CD14-positive monocyte (primary cell): ENCODE data around the gene OBSCN. TPM values are rescaled to one million over a fixed set of nuclear protein-coding genes. Genes with fewer than 3 reads are reported as not detected.
A peak's percentile ranks its signal among the peaks of the same experiment; 100 is the strongest.

Experiments
- DNase-seq, 3 donors: peaks; one replicate each; pipeline ENCODE4 v3.0.0-alpha.2; 2011 to 2022
- H2AFZ ChIP-seq: 2 replicates; pipeline ENCODE4 v1.6.0; 2012; ENCODE audit warnings: mild to moderate bottlenecking, low read depth, low read length, inconsistent platforms; ENCODE audit not compliant: insufficient read depth, poor library complexity, severe bottlenecking
- H3K27ac ChIP-seq, 2 donors: 1 replicate in 1 of 2; 2 replicates in 1 of 2; pipeline ENCODE4 v1.5.1; 2012 to 2013; ENCODE audit warnings: low read length in 2 of 2, control low read depth in 1 of 2, inconsistent platforms in 1 of 2, low read depth in 1 of 2, mild to moderate bottlenecking in 1 of 2
- H3K27me3 ChIP-seq, 2 donors: one replicate each; pipeline versions ENCODE4 v1.6.0 to v1.6.1; 2011 to 2013; ENCODE audit warnings: low read length in 2 of 2; ENCODE audit not compliant: control insufficient read depth in 2 of 2, insufficient read depth in 2 of 2
- H3K36me3 ChIP-seq, 2 donors: replicated peaks in 1 of 2; 1 replicate in 1 of 2; 2 replicates in 1 of 2; pipeline versions ENCODE4 v1.5.1 to v1.6.1; 2012 to 2013; ENCODE audit warnings: low read length in 2 of 2, control low read depth in 1 of 2, inconsistent platforms in 1 of 2, mild to moderate bottlenecking in 1 of 2; ENCODE audit not compliant: insufficient read depth in 2 of 2, control insufficient read depth in 1 of 2
- H3K4me1 ChIP-seq, 2 donors: 1 replicate in 1 of 2; 2 replicates in 1 of 2; pipeline versions ENCODE4 v1.5.1 to v1.6.1; 2012 to 2013; ENCODE audit warnings: low read length in 2 of 2, control low read depth in 1 of 2, inconsistent platforms in 1 of 2, mild to moderate bottlenecking in 1 of 2, moderate library complexity in 1 of 2; ENCODE audit not compliant: insufficient read depth in 2 of 2, control insufficient read depth in 1 of 2
- H3K4me2 ChIP-seq: replicated peaks from 2 replicates; pipeline ENCODE3; 2012; ENCODE audit warnings: low read length, moderate library complexity, mild to moderate bottlenecking; ENCODE audit not compliant: poor library complexity, severe bottlenecking; ENCODE audit errors: extremely low read depth
- H3K4me3 ChIP-seq, 3 experiments: fragments of 200-600 bp in 1 of 3; sonication (generic) in 1 of 3; replicated peaks in 1 of 3; 1 replicate in 2 of 3; 2 replicates in 1 of 3; pipeline ENCODE4 v1.5.1; 2011 to 2013; ENCODE audit warnings: low read length in 3 of 3, mild to moderate bottlenecking in 3 of 3, control low read depth in 2 of 3, low read depth in 2 of 3, inconsistent platforms in 1 of 3, moderate library complexity in 1 of 3
- H3K79me2 ChIP-seq: 2 replicates; pipeline ENCODE4 v1.6.0; 2012; ENCODE audit warnings: mild to moderate bottlenecking, control low read depth, inconsistent platforms, low read length, moderate library complexity; ENCODE audit not compliant: insufficient read depth
- H3K9ac ChIP-seq: 2 replicates; pipeline ENCODE4 v1.6.0; 2017; ENCODE audit warnings: low read length, mild to moderate bottlenecking; ENCODE audit not compliant: insufficient read depth, poor library complexity, severe bottlenecking
- H3K9me3 ChIP-seq, 2 donors: replicated peaks in 1 of 2; 1 replicate in 1 of 2; 2 replicates in 1 of 2; pipeline versions ENCODE4 v1.5.1 to v1.6.1; 2012 to 2013; ENCODE audit warnings: low read length in 2 of 2, control low read depth in 1 of 2; ENCODE audit not compliant: control insufficient read depth in 1 of 2, insufficient read depth in 1 of 2
- H4K20me1 ChIP-seq: 2 replicates; pipeline ENCODE4 v1.6.0; 2012; ENCODE audit warnings: mild to moderate bottlenecking, low read length, control low read depth, moderate library complexity; ENCODE audit not compliant: insufficient read depth
- H3K27ac Mint-ChIP-seq, 7 donors: one replicate each; pipeline ENCODE4 v1.8.0; 2020; ENCODE audit warnings: mild to moderate bottlenecking in 7 of 7, mixed read lengths in 7 of 7, moderate library complexity in 6 of 7, inconsistent platforms in 2 of 7
- H3K27me3 Mint-ChIP-seq, 3 donors: one replicate each; pipeline ENCODE4 v1.8.0; 2021 to 2022; ENCODE audit warnings: low read depth in 3 of 3, mild to moderate bottlenecking in 3 of 3, mixed read lengths in 3 of 3, moderate library complexity in 3 of 3, inconsistent platforms in 1 of 3
- H3K36me3 Mint-ChIP-seq, 2 donors: one replicate each; pipeline ENCODE4 v1.8.0; 2020; ENCODE audit warnings: mixed read lengths in 2 of 2, inconsistent platforms in 1 of 2, mild to moderate bottlenecking in 1 of 2
- H3K4me1 Mint-ChIP-seq: one replicate; pipeline ENCODE4 v1.8.0; 2020; ENCODE audit warnings: mild to moderate bottlenecking, mixed read lengths
- H3K4me3 Mint-ChIP-seq, 2 donors: one replicate each; pipeline ENCODE4 v1.8.0; 2020; ENCODE audit warnings: mild to moderate bottlenecking in 2 of 2, mixed read lengths in 2 of 2, moderate library complexity in 1 of 2
- H3K9me3 Mint-ChIP-seq, 7 donors: one replicate each; pipeline ENCODE4 v1.8.0; 2020 to 2022; ENCODE audit warnings: mixed read lengths in 7 of 7, mild to moderate bottlenecking in 6 of 7, moderate library complexity in 6 of 7, inconsistent platforms in 2 of 7
- CTCF ChIP-seq: fragments of 200-600 bp; IDR thresholded peaks from one replicate; pipeline ENCODE4 v1.8.0; 2022; ENCODE audit warnings: antibody characterized with exemption, mild to moderate bottlenecking
- WGBS: methylation state at CpG from one replicate; pipeline ENCODE4 v1.1.5; 2013; ENCODE audit warnings: missing lambda C conversion rate; ENCODE audit not compliant: insufficient coverage; 5-methylcytosine and 5-hydroxymethylcytosine counted together
- intact Hi-C, 2 donors: fragments of 100-400 bp; cut with micrococcal nuclease; formaldehyde crosslinking; loops; one replicate each; pipeline versions ENCODE4 v1.15.0 to v1.15.1; 2023
- polyA plus RNA-seq, 3 donors: library from polyadenylated mRNA; depleted of rRNA in 1 of 3; unstranded in 2 of 3; stranded (reverse) in 1 of 3; fragments of 300-500 nt in 2 of 3; fragments of >200 nt in 1 of 3; fragmentation: Illumina TruSeq in 2 of 3; gene quantifications; 1 replicate in 2 of 3; 2 replicates in 1 of 3; pipeline ENCODE4 v1.2.3, GENCODE V29; 2012 to 2021

The OBSCN gene
- polyA plus RNA-seq, 3 donors: 0.57 to 1.5 (median 0.76) TPM

GRCh38 chr1:228315484-228315944 is 107.7 kb downstream of the OBSCN start:
- H3K27me3 Mint-ChIP-seq: peaks cover 0 to 1% (median 0%) of the 10 kb centered on the region in 3 donors
- Histone ChIP-seq H2AFZ (no peak overlapping the region), H3K79me2 (no peaks in the 10 kb centered on the region), H3K27me3 (no peaks in the 10 kb centered on the region), H3K4me3 (no peak overlapping the region), H3K9ac (no peak overlapping the region), H3K36me3 (no peaks in the 10 kb centered on the region), H3K9me3 (peaks cover 34 to 45% of the 10 kb centered on the region in 2 donors), H3K27ac (no peak overlapping the region), H3K4me1 (no peaks in the 10 kb centered on the region), H3K4me2 (no peak overlapping the region), H4K20me1 (no peaks in the 10 kb centered on the region)
- H3K4me3 Mint-ChIP-seq: no peak overlapping the region
- H3K27ac Mint-ChIP-seq: peak overlapping the region in 1 of 7 donors; percentile 9
- H3K36me3 Mint-ChIP-seq: no peaks in the 10 kb centered on the region
- H3K9me3 Mint-ChIP-seq: peaks cover 0 to 20% (median 4%) of the 10 kb centered on the region in 7 donors
- H3K4me1 Mint-ChIP-seq: no peaks in the 10 kb centered on the region
- intact Hi-C loops: no loop called here
- TF ChIP-seq CTCF: no peak
- no peak for DNase-seq
- WGBS: over 99% methylated on average over 11 of the region's 17 CpGs

GRCh38 chr1:228315945-228316588 is 108.2 kb downstream of the OBSCN start:
- no peak overlapping the region for H3K4me3 Mint-ChIP-seq
- intact Hi-C loops: no loop called here
- Histone ChIP-seq H3K36me3 (no peaks in the 10 kb centered on the region), H3K79me2 (no peaks in the 10 kb centered on the region), H3K27ac (no peak overlapping the region), H4K20me1 (no peaks in the 10 kb centered on the region), H3K9me3 (peaks cover 28 to 41% of the 10 kb centered on the region in 2 donors), H2AFZ (no peak overlapping the region), H3K4me2 (no peak overlapping the region), H3K27me3 (no peaks in the 10 kb centered on the region), H3K4me1 (no peaks in the 10 kb centered on the region), H3K9ac (no peak overlapping the region), H3K4me3 (no peak overlapping the region)
- no peaks in the 10 kb centered on the region for H3K36me3 Mint-ChIP-seq
- peaks cover 0 to 1% (median 0%) of the 10 kb centered on the region in 3 donors for H3K27me3 Mint-ChIP-seq
- no peak for DNase-seq
- no peak overlapping the region for H3K27ac Mint-ChIP-seq
- TF ChIP-seq CTCF: no peak
- H3K4me1 Mint-ChIP-seq: no peaks in the 10 kb centered on the region
- WGBS: 95% methylated on average over 30 of the region's 40 CpGs
- peaks cover 0 to 20% (median 4%) of the 10 kb centered on the region in 7 donors for H3K9me3 Mint-ChIP-seq
